Esophagus mucosa (tissue), 1 donor: ENCODE results near the gene TXLNA. TPM values are rescaled to one million over a fixed set of nuclear protein-coding genes. Genes with fewer than 3 reads are reported as not detected.
"Not testable (repeated sequence)": the region's sequence is repeated elsewhere in the genome, so short reads cannot be mapped to it uniquely, and the experiment has no call there.

Experiments
- ATAC-seq: fragments of 200-7000 bp; cut with Tn5 transposase; one replicate; pipeline ENCODE4 v1.9.1; 2020
- total RNA-seq: library from RNA; stranded (reverse); gene quantifications from one replicate; pipeline ENCODE4 v1.2.4, GENCODE V29; 2023
- donor health status: DM: yes; HTN: yes; CAD: no.

Gene TXLNA
- total RNA-seq, result 37.0 TPM

DNA sequence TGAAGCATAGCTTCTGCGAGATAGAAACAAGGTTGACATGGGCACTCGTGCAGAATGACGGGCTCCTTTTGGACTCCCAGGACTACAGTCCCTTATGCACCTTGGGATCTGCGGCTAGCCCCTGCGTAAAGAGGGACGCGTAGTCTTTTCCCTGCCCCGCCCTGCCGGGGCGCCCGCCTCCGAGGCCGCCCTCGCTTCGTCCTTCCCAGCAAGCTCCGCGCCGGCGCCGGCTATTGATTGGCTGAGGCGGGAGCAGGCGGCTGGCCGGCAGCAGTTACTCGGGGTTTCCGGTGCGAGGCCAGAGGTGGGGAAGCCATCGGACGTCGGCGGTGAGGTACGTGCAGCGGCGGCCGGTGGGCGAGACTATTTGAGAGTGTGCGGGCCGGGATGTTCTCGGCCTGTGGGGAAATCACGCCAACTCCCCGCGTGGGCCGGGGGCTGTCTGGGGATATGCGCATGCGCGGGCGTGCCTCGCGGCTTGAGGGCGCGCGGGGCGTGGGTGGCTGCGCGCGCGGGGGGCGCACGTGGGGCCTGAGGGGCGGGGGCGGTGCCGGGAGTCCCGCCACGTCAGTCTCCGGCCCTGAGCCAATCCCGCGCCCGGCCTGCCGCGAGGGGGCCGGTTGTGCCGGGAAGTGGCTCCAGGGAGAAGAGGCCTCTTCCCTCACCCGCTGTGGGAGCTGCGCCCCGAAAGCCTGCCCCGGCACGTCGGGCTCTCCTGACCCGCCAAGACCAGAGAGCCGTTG, at the start of gene TXLNA:
Gene TXLNA, plus strand, starts transcription at position 233 of the 743 bp plus-strand sequence. CDS start 671 bp downstream, outside the sequence.
- peak; percentile 93 for ATAC-seq

DNA sequence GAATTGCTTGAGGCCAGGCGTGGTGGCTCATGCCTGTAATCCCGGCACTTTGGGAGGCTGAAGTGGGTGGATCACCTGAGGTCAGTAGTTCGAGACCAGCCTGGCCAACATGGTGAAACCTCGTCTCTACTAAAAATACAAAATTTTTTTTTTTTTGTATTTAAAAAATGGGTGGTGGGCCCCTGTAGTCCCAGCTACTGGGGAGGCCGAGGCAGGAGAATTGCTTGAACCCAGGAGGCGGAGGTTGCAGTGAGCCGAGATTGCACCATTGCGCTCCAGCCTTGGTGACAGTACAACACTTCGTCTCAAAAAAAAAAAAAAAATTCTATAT, 45.6 kb upstream of the TXLNA start:
- not testable (repeated sequence) for ATAC-seq

- ATAC-seq, result no peak
These were observed 42.4 kb upstream of the TXLNA start for GRCh38 chr1:32137111-32137510.

DNA sequence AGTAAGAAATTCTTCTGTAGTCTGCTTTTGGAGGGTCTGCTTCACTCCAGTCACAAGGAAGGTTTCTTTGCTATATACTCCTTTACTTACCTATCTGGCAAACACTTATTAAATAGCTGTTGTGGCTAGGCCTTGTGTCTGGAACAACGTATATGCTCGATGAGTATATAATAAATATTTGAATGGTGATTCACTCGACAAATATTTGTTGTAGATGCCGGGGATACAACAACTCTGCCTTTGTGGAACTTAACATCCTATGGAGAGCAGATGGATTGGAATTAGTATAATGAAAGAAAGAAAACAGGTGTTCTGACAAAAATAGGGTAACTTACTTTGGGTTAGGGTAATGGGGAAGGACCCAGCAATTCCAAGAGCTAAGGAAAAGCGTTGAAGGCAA, 40.5 kb upstream of the TXLNA start:
- ATAC-seq, result no peak

DNA sequence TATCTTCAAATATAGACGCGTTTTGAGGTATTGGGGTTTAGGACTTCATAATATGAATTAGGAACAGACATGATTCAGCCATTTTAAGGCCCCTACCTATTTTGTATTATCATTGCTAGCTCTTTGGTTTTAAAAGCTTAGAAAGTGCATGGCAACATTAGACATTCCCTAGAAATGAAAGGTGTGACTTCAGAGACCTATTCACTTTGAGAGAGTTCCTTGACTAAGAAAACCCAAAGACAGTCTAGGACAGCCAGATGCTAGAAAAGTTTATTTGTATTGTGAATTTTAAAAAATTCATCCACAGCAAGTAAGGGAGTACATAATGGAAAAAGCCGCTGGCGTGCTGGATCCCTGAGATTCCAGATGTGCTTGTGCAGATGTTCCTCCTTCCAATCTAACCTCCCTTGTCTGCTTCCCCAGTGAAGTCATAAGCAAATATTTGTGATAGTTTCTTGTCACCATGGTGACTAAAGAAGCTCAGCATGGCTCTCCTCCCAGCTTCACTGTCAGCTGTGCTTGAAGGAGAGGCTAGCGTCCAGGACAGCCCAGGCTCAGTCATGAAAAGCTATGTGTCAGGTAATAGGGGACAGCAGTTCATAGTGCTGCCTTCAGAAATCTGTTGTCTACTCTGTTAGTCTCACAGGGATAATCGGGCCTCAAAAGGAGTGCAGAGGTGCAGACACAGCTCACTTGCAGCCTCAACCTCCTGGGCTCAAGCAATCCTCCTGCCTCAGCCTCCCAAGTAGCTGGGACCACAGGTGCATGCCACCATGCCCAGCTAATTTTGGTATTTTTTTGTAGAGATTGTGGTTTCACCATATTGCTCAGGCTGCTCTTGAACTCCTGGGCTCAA, 36.8 kb upstream of the TXLNA start:
- peak; percentile 78 for ATAC-seq

DNA sequence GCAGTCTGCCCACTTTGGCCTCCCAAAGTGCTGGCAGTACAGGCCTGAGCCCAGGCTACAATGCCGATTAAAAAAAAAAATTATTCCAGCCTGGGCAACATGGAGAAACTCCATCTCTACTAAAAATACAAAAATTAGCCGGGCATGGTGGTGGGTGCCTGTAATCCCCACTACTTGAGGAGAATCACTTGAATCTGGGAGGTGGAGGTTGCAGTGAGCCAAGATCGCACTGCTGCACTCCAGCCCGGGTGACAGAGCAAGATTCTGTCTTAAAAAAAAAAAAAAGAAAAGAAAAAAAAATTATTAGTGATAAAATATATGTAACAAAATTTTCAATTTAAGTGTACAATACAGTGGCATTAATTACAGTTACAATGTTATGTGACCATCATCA, 36.2 kb upstream of the TXLNA start:
- not testable (repeated sequence) for ATAC-seq

DNA sequence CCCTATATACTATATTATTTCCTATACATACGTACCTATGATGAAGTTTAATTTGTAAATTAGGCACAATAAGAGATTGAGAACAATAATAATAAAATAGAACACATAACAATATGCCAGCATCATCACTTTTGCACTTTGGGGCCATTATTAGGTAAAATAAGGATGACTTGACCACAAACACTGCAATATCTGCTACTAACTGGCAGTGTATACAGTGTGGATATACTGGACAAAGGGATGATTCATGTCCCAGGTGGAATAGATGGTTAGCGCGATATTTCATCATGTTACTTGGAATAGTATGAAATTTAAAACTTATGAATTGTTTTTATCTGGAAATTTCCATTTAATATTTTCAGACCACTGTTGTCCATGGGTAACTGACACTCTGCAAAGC, 35.4 kb upstream of the TXLNA start:
- ATAC-seq, result no peak

- not testable (repeated sequence) for ATAC-seq
These were observed 31.7 kb upstream of the TXLNA start for GRCh38 chr1:32147799-32148198.

DNA sequence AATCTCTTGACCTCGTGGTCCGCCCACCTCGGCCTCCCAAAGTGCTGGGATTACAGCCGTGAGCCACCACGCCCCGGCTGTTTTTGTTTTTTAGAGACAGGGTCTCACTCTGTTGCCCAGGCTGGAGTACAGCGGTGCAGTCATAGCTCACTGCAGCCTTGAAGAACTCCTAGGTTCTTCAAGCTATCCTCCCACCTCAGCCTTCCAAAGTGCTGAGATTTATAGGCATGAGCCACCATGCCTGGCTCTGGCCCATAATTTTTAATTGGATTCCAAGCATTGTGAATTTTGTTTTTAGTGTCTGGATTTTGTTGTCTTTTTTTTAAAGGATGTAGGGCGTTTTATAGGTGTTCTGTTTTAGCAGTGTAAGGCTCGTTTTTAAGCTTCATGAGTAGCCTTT, 28.6 kb upstream of the TXLNA start:
- ATAC-seq, result no peak

DNA sequence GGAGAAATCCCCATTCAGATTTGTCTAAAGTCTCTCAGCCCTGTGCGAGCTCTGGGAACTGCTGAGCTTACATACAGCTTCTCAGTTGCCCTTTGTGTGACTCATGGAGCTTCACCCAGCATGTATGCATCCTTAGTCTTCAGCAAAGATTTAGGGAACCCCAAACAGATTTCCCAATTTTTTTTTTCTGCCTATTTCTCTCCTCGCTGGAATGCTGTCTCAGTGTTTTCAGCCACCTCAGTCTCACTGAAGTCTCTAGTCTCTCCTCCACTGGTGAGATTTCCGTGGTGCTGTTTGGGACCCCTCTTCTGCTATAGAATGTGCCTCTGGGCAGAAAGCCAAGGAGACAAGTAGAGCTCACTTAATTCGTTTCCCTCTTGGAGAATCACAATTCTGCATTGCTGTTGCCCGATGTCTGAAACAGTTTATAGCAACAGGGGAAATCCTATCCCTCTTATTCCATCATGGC, 28.1 kb upstream of the TXLNA start:
- ATAC-seq, result peak; percentile 41

- ATAC-seq, result no peak
These were observed 20.3 kb upstream of the TXLNA start for GRCh38 chr1:32159189-32159588.

- peak; percentile 61 for ATAC-seq
These were observed 16.1 kb upstream of the TXLNA start for GRCh38 chr1:32163405-32163804.

- ATAC-seq, result not testable (repeated sequence)
These were observed 13.8 kb upstream of the TXLNA start for GRCh38 chr1:32165633-32166032.

DNA sequence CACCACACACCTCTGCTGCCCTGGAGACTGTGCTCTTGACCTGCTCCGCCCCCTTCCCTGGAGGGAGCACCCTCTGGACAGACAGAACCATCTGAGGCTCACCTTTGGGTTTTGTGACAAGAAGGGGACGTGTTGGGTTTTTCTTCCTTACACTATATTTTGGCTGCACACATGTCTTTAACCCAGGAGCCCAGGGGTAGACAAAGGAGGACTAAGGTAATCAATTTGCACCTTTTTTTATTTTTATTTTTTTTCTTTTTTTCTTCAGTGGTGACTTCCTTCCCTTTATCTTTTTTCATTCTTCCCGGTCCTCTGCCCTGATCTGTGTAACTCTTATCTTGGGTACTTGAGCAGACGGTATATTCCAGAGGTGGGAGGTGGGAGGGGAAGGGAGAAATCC, 8.5 kb upstream of the TXLNA start:
- ATAC-seq, result no peak

GRCh38 chr1:32172621-32173245, 6.7 kb upstream of the TXLNA start:
- ATAC-seq, result no peak

DNA sequence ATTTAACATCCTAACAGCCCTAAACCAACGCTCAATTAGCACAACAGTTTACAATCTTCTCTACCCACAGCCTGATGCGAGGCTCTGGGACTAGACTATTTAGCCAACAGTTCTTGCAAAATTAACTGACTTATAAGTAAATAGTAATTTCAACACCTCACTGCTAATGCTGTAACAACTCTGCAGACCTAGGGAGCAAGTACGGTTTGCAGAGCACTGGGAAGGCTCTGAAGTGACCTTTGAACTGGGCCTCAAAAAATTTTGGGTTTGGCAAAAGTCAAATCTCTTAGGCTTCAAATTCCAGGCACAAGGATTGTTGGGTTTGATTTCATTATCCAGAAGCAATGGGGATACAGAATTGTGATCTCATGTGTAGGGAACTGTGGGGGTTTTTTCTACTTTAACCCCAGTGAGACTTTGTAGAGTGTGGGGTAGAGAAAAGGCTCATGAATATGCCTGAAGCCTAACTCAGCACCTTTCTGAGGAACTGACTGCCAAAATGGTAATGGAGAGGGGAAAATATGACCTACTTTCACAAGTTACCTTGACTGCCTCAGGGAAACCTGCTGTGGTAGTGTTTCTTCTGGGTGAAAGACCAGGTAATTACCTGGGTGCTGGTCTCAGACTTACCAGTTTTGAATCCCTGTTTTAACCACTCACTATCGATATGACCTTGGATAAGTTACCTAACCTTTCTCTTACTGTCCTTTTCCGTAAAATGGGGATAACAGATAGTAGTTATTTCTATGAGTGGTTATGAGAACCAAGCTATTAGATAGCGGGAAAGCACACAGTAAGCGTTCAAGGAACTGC, 889 bp upstream of the TXLNA start:
- ATAC-seq, result no peak

DNA sequence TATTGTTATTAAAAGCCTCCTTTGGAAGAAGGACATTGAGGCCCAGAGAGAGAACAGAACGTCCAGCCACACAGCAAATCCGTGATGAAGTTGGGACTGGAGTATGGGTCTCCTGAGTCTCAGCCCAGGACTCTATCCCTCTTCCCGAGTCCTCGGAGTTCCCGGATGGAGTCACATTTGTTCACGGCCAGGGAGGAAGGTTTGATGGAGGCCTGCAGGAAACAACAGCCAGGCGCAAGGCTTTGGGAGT, 357 bp upstream of the TXLNA start:
- no peak for ATAC-seq

DNA sequence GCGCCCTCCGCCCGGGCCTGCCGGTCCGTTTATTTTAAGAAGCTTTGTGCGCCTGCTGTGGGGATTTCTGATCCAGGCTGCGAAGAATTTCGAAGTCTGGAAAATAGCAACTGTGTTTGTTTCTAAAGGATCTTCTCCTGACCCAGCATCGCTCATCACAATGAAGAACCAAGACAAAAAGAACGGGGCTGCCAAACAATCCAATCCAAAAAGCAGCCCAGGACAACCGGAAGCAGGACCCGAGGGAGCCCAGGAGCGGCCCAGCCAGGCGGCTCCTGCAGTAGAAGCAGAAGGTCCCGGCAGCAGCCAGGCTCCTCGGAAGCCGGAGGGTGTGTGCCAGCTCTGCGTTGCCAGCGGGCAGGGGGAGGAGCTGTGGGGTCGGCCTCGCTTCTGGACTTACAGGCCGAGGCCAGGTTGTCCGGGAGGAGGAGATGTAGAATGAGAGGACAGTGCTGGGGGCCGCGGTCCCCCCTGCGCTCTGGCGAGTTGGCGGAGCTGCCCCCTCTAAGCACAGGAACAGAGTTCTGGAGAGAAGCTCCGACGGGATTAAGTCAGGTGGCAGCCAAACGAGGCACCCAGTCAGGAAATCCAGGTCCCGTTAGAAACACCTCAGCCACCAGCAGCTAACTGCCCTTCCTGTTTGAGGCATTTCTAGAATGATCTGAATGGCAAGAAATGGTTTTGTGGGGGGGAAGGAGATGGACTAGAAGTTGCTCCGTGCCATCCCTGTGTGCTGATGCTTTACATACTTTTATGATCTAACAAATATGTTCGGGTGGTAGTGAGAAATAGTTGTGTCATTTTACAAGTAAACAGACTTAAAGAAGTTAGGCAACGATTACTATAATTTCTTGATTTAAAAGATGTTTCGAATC, 948 bp downstream of the TXLNA start:
- peak; percentile 37 for ATAC-seq

- ATAC-seq, result no peak
These were observed 1.6 kb downstream of the TXLNA start for GRCh38 chr1:32181065-32181464.

DNA sequence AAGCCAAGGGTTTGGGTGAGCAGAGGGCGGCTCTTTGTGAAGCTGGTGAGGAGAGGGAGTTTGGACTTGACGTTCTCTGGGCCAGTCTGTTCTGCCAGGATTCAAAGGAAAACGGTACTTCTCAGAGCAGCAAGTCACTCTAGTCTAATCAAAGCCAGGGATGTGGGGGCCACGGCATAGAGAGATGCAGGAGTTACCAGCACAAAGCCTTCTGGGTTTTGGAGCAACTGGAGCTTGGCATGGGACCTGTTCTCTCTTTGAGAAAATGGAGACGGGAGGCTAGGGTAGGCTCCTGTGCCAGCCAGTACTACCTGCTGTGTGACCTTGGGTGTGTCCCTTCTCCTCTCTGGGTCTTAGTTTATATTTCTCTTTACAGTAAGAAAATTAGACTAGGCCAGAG, 2.1 kb downstream of the TXLNA start:
- ATAC-seq, result no peak

GRCh38 chr1:32182060-32182459, 2.6 kb downstream of the TXLNA start:
- ATAC-seq, result no peak

GRCh38 chr1:32184650-32185049, 5.2 kb downstream of the TXLNA start:
- no peak for ATAC-seq
